ENCODE measurements around the gene IL1RAP.

The IL1RAP gene

GRCh38 chr3:190596349-190597285 is 82.7 kb downstream of the IL1RAP start:
- DNase-seq (ENCODE audit: low read depth, low spot score) = no peak
- H3K27ac ChIP-seq = peak overlapping the region; percentile 55

DNA sequence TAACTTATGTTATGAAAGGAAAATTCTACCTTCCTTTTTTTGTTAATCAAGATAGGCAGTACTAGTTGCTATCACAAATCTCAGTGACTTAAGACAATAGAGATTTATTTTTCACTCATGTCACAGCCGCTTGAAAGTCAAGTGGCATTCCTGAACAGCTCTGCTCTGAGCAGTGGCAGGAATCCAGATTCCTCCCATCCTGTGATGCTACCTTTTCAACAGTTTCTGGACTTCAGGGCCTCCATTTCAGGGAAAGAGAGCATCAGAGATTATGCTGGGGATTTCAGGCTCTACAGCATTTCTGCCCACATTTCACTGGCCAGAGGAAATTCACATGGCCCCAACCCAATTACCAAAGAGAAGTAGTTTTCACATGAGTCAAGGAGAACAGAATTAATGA is 83.4 kb downstream of the IL1RAP start:
- DNase-seq (ENCODE audit: low read depth, low spot score) = no peak
- H3K27ac ChIP-seq = peak overlapping the region; percentile 55

DNA sequence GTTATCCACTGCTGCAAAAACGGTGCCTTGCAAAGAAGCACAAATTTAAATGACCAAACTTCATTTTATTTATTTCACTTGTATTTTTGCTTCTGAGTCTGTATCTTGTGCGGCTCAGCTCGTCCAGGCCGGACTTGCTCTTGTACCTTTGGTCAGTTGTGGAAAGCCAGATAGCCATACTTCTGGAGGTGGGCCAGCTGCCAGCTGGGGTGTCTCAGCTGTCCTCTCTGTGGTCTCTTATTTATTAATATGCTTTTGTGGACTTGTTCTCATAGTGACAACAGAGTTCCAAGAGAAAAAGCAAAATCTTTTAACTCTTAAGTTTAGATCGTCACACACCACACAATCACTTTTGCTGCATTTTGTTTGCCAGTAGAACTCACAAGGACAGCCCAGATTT is 87.7 kb downstream of the IL1RAP start:
- H3K27ac ChIP-seq = no peak overlapping the region
- DNase-seq (ENCODE audit: low read depth, low spot score) = no peak

DNA sequence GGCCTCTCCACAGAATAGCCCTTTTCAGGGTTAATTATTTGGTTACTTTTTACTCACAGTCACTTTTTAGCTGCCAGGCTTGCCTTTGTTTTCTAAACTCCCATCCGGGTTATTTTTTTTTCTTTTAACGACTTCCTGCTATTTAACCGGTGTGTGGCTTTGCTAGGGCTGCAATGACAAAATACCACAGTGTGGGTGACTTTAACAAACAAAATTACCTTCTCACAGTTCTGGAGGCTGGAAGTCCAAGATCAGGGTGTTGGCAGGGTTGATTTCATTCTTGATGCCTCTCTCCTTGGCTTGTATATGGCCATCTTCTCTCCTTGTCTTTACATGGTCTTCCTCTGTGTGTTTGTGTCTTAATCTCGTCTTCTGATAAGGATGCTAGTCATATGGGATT is 91.5 kb downstream of the IL1RAP start:
- no peak for DNase-seq (ENCODE audit: low read depth, low spot score)
- no peak overlapping the region for H3K27ac ChIP-seq

GRCh38 chr3:190606596-190606995 is 92.7 kb downstream of the IL1RAP start:
- no peak for DNase-seq (ENCODE audit: low read depth, low spot score)
- no peak overlapping the region for H3K27ac ChIP-seq

DNA sequence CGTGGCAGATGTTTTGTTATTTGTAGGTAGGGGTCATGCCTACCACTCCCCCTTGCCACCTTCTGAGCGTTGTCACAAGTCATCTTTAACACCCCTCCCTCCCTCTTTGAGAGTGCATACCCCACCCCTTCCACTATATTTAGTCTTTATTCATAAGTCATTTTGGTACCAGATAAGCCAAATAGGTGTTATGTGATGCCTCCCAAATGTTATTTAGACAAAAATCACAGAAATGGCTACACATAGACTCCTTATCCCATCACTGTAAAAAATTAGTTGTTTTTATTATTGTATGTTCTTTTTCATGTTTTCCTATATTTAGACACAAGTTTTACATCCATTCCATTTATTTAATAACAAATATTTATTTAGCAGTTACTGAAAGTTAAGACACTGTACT is 93.1 kb downstream of the IL1RAP start:
- H3K27ac ChIP-seq = no peak overlapping the region

GRCh38 chr3:190608850-190609589 is 95.1 kb downstream of the IL1RAP start:
- H3K27ac ChIP-seq = no peak overlapping the region
- no peak for DNase-seq (ENCODE audit: low read depth, low spot score)

More for the DNA sequence above, 93.1 kb downstream of the IL1RAP start:
- no peak for DNase-seq (ENCODE audit: low read depth, low spot score)

DNA sequence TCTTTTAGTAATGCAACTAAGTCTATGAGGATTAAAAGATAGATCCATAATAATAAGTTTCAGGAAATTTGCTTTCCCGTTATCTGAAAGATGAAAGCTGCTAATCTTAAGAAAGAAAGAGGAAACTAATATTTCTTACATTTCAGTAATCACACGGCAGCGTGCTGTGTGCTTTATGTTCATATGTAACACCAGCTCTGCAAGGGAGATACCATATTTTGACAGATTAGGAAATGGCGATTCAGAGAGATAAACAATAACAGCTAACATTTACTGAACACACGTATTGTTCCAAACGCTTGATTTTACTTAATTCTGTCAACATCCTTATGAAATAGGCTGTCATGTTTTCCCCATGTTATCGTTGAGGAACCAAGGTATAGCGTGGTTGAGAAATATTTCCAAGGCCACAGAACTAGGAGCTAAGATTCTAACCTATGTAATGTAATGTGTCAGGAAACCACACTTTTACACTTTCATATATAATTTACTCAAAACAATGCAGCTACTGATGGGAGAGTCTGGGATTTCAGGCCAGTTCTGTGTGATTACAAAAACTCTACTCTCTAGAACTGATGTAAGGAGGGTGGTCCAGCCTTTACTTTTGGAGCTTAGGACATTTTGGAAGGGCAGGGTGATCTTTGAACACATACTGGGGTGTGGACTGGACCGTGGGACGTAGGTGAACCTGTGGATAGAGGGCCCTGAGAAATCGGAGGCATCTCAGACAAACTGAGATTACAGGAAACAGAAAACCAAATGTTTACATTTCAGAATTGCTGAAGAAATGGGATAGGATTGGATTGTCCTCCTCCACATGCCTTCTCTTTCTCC is 100.6 kb downstream of the IL1RAP start:
- no peak overlapping the region for H3K27ac ChIP-seq
- no peak for DNase-seq (ENCODE audit: low read depth, low spot score)

GRCh38 chr3:190615060-190615384 is 101.1 kb downstream of the IL1RAP start:
- no peak for DNase-seq (ENCODE audit: low read depth, low spot score)
- H3K27ac ChIP-seq = no peak overlapping the region

GRCh38 chr3:190615607-190616006 is 101.7 kb downstream of the IL1RAP start:
- no peak for DNase-seq (ENCODE audit: low read depth, low spot score)
- H3K27ac ChIP-seq = no peak overlapping the region

DNA sequence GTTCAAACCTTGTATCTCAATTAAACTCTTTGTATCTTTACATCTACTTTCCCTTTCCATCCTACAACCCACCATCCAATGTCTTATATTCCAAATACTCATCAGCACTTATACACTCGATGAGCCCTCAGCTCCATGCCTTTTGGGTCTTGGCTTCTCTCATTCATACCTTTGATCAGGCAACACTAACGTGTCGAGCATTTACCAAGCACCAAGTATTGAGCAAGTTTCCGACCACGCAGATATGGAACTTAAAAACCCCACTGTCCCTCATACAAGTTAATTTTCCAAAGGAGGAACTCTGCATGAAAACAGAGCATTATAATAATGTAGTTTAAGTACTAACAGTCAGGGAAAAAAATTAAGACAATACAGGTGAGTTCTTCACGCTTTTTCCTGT is 102.8 kb downstream of the IL1RAP start:
- no peak for DNase-seq (ENCODE audit: low read depth, low spot score)
- H3K27ac ChIP-seq = no peak overlapping the region

DNA sequence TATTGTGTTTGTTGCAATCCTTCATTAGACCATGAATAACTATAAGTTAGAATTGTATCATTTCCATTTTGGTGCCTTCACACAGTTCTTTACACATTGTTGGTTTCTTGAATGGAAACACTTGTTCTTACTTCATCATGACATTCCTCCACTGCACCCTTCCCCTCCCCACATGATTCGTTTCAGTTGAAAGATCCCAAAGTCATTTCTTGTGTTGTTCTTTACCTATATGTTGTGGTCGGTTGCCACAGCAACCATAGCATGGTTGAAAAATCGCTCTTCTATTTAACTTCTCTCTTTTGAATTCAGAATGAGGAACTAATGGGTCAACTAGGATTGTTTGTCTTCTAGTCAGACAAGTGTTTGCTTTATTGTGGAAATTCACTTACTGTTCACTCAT is 103.3 kb downstream of the IL1RAP start:
- no peak overlapping the region for H3K27ac ChIP-seq
- DNase-seq (ENCODE audit: low read depth, low spot score) = no peak

DNA sequence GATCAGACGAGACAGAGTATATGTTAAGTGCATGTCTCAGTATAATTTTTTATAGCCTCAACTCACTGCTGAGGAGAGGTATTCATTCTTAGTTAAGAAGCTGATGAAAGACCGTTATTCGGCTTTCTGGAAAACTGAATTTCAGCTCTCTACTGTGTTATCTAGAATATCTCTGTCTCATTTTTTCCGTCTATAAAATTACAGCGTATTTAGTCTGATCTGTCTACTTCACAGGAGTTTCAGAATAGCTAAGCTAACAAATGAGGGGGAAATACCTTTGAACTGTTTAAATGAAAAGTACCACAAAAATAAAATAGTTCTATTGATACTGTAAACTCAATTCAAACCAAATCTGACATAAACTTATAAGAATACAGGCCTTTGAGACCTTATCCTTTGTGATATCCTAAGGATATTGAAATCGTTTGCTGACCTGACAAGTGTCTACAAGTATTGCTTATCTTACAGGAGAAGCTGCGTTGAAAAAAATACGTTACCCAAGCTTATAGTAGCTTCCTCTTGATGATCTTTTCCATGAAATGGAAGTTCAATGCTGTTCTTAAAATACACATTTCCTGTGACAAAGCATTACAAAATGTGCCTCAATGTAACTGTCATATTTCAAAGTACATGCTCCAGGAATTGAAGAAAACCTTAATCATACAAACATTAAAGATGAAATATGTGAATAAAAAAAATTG is 104.6 kb downstream of the IL1RAP start:
- DNase-seq (ENCODE audit: low read depth, low spot score) = no peak

DNA sequence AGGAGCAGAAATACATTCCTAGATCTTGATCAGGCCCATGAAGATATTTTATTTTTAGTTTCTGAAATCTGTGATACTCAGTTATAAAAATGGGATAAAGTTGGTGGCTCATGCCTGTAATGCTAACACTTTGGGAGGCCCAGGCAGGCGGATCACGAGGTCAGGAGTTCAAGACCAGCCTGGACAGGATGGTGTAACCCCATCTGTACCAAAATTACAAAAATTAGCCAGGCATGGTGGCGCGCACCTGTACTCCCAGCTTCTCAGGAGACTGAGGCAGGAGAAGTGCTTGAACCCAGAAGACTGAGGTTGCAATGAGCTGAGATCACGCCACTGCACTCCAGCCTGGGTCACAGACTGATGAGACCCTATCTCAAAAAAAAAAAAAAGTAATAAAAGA is 105.5 kb downstream of the IL1RAP start:
- no peak overlapping the region for H3K27ac ChIP-seq
- no peak for DNase-seq (ENCODE audit: low read depth, low spot score)

More for the DNA sequence above, 104.6 kb downstream of the IL1RAP start:
- H3K27ac ChIP-seq = no peak overlapping the region

DNA sequence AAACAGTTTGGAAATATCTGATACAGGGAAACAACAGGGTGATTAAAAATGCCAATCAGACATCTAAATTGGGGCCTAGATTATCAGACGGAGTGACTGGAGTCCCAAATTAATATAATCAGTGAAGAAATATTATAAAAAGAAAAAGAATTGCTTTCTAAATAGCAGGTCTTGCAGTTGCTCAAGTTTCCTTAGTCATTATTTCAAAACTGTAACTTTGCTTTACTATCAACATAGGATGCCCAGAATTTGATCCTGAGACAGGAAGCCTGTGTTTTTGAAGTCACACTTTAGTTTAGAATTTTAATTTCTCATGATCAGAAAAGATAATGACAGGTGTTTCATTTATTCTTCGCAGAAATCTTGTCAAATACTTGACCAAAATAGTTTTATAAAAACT is 105.9 kb downstream of the IL1RAP start:
- no peak for DNase-seq (ENCODE audit: low read depth, low spot score)
- H3K27ac ChIP-seq = no peak overlapping the region

DNA sequence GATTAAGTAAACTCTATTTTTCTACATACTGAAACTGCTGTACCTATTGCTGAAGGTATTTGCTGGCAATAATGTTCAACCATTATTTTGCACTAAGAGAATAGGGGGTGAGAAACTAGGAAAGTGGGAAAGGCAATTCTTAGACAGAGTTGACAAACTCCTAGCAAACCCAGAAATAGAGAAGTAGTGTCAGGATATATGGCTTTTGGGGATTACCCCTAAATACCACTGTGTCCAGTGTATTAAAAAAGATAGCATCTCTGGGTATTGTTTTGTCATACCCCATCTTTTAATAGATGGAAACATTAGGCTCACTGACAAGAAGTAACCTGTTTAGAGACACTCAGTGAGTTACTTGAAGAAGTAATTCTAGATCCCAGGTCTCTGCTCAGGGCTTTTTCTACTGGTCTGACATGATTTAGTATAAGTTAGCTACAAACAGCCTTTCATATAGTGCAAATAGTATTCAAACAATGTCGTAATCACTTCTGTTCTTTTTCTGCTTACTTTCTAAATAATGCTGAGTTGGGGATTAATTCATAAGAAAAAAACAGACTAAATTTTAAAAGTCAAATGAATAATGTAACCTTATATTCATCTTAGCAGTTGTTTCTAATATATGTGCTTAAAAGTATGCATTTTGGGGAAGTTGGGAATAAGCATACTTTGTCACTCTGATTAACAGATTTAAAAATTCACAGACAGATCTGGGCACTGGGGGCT is 107.2 kb downstream of the IL1RAP start:
- no peak for DNase-seq (ENCODE audit: low read depth, low spot score)
- no peak overlapping the region for H3K27ac ChIP-seq

DNA sequence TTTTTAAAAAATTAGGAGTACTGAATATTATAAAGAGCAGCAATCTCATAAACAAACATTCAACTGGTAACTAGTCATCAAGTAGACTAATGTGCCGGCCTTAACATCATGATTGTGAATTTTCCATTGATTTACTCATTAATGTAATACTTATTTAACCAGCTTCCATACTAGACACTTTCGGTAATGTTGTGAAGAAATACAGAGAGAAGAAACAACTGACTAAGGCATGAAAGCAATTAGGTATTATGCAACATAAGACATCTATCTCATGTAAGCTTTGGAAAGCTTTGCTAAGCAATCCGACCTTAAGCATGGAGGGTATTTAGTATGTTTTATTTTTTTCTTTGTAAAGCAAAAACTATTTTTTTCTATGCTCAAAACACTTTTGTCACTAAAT is 108.0 kb downstream of the IL1RAP start:
- no peak for DNase-seq (ENCODE audit: low read depth, low spot score)
- no peak overlapping the region for H3K27ac ChIP-seq

- H3K27ac ChIP-seq = no peak overlapping the region
These were observed 110.4 kb downstream of the IL1RAP start for GRCh38 chr3:190624282-190624681.

DNA sequence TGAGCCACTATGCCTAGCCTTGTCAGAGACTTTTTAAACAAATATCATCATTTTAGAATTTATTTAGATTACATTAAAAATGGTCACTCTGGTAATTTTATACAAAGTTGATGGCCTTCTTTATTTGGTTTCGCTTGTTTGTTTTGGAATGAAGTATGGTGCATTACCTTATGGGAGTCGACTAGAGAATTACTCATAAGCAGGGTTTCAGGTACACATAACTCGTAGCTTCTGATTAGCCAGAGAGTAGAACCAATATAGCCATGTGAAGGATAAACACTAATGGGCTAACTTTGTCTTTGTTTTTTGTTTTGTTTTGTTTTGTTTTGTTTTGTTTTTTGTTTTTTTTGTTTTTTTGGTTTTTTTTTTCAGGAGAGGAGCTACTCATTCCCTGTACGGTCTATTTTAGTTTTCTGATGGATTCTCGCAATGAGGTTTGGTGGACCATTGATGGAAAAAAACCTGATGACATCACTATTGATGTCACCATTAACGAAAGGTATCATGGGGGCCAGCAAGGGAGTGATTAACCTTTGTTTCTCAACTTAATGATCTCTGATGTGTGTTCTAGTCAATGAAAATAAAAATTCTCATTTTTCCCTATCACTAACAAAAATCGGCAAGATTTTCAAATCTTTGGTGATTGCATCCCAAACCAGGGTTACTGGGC is 113.2 kb downstream of the IL1RAP start:
- no peak for DNase-seq (ENCODE audit: low read depth, low spot score)
- no peak overlapping the region for H3K27ac ChIP-seq

More at GRCh38 chr3:190624282-190624681, 110.4 kb downstream of the IL1RAP start:
- no peak for DNase-seq (ENCODE audit: low read depth, low spot score)

All from epithelial cell of prostate (primary cell).